Caco-2 (cell line): ENCODE results near the gene UBE3C. TPM values are rescaled to one million over a fixed set of nuclear protein-coding genes. Genes with fewer than 3 reads are reported as not detected.

Source experiments
- BruUV-seq: library from RNA; stranded (reverse); fragments of 400-500 nt; replicated peaks from 2 replicates; lab custom pipeline; 2021; lab: Mats Ljungman, UMichigan
- CTCF ChIA-PET: fragments of 300-600 bp; sonication (Branson Sonifier 250); formaldehyde crosslinking; loops from one replicate; lab custom pipeline; 2022; ENCODE audit warnings: antibody characterized with exemption; lab: Charles Lee
- POLR2A ChIA-PET: fragments of 300-600 bp; sonication (Branson Sonifier 250); formaldehyde crosslinking; loops from one replicate; lab custom pipeline; 2022; ENCODE audit warnings: antibody characterized with exemption; lab: Charles Lee
- DNase-seq, 2 experiments: peaks; one replicate each; pipeline versions ENCODE4 v3.0.0 to v3.0.0-alpha.2; 2020 to 2022
- H3K27me3 ChIP-seq: replicated peaks from 2 replicates; pipeline ENCODE4 v1.6.0; 2011; ENCODE audit warnings: low read length; ENCODE audit not compliant: control insufficient read depth, insufficient read depth
- H3K36me3 ChIP-seq: 2 replicates; pipeline ENCODE4 v1.5.1; 2011; ENCODE audit warnings: low read length; ENCODE audit not compliant: control insufficient read depth, insufficient read depth
- H3K4me1 ChIP-seq: fragments of 250-450 bp; sonication (Bioruptor Pico); 2 replicates; pipeline ENCODE4 v1.5.1; 2020; ENCODE audit warnings: mild to moderate bottlenecking
- H3K4me3 ChIP-seq: 2 replicates; pipeline ENCODE4 v1.5.1; 2011; ENCODE audit warnings: low read depth, mild to moderate bottlenecking, control low read depth, low read length
- H3K9me3 ChIP-seq: fragments of 250-450 bp; sonication (Bioruptor Pico); 2 replicates; pipeline ENCODE4 v1.5.1; 2020; ENCODE audit warnings: mild to moderate bottlenecking, moderate library complexity
- H3K27ac Mint-ChIP-seq: one replicate; pipeline ENCODE4 v1.8.0; 2022; ENCODE audit warnings: mixed read lengths; ENCODE audit not compliant: unreplicated experiment
- H3K27me3 Mint-ChIP-seq: one replicate; pipeline ENCODE4 v1.8.0; 2022; ENCODE audit warnings: mixed read lengths; ENCODE audit not compliant: insufficient read depth, unreplicated experiment
- H3K36me3 Mint-ChIP-seq: one replicate; pipeline ENCODE4 v1.8.0; 2022; ENCODE audit warnings: mild to moderate bottlenecking, mixed read lengths; ENCODE audit not compliant: insufficient read depth, unreplicated experiment
- H3K4me1 Mint-ChIP-seq: one replicate; pipeline ENCODE4 v1.8.0; 2022; ENCODE audit warnings: low read depth, mixed read lengths; ENCODE audit not compliant: unreplicated experiment
- H3K4me3 Mint-ChIP-seq: one replicate; pipeline ENCODE4 v1.8.0; 2022; ENCODE audit warnings: mild to moderate bottlenecking, moderate library complexity, mixed read lengths; ENCODE audit not compliant: unreplicated experiment
- H3K9me3 Mint-ChIP-seq: one replicate; pipeline ENCODE4 v1.8.0; 2022; ENCODE audit warnings: mixed read lengths; ENCODE audit not compliant: unreplicated experiment
- CTCF ChIP-seq, 2 experiments: fragments of 200-600 bp in 1 of 2; IDR thresholded peaks; 1 replicate in 1 of 2; 2 replicates in 1 of 2; pipeline versions ENCODE4 v1.5.1 to v1.8.0; 2011 to 2022; ENCODE audit warnings: antibody characterized with exemption in 1 of 2, control low read depth in 1 of 2, inconsistent platforms in 1 of 2, low read depth in 1 of 2, low read length in 1 of 2, mild to moderate bottlenecking in 1 of 2, moderate library complexity in 1 of 2; ENCODE audit not compliant: insufficient read depth in 1 of 2, severe bottlenecking in 1 of 2, unreplicated experiment in 1 of 2
- intact Hi-C: fragments of 100-400 bp; cut with micrococcal nuclease; formaldehyde crosslinking; loops from one replicate; pipeline ENCODE4 v1.10.0; 2022; ENCODE audit not compliant: unreplicated experiment
- total RNA-seq: library from RNA; stranded (reverse); gene quantifications from 2 replicates; pipeline ENCODE4 v1.2.3, GENCODE V29; 2022

The UBE3C gene
- total RNA-seq, 1 experiment from 2014 or later: 76.1 TPM

- H3K36me3 ChIP-seq: peaks cover 6% of the 10 kb centered on the region
- H3K9me3 Mint-ChIP-seq: no peaks in the 10 kb centered on the region
- DNase-seq: no peak
- H3K27ac Mint-ChIP-seq: peak overlapping the region; percentile 39
- H3K9me3 ChIP-seq: no peaks in the 10 kb centered on the region
- peak overlapping the region; percentile 66 for H3K4me3 ChIP-seq
- intact Hi-C loops: loop anchor here (2.0 to 5.0 kb wide), 3 partner anchors 128 to 246 kb away; partner anchors contain the start of genes LMBR1 and MNX1
- H3K4me1 ChIP-seq: peaks cover 10% of the 10 kb centered on the region
- H3K4me3 Mint-ChIP-seq: peak overlapping the region; percentile 73
- ChIA-PET CTCF (no interaction called here), POLR2A (interaction anchor here (0.5 to 0.8 kb wide), 2 partner anchors 85 to 649 kb away, joined by 6 read pairs; no protein-coding TSS in a partner anchor)
- BruUV-seq: no TSS peak
- H3K27me3 Mint-ChIP-seq: no peaks in the 10 kb centered on the region
- no peak for TF ChIP-seq CTCF (IDR thresholded peaks at IDR 0.05; ENCODE audit: insufficient read depth in 1 of 2, low read depth in 1 of 2, low read length in 1 of 2, severe bottlenecking in 1 of 2, unreplicated experiment in 1 of 2)
- H3K27me3 ChIP-seq: no peaks in the 10 kb centered on the region
- H3K36me3 Mint-ChIP-seq: peaks cover 31% of the 10 kb centered on the region
- peaks cover 31% of the 10 kb centered on the region for H3K4me1 Mint-ChIP-seq
These were observed 534 bp downstream of the UBE3C start for GRCh38 chr7:157139111-157139809.

DNA sequence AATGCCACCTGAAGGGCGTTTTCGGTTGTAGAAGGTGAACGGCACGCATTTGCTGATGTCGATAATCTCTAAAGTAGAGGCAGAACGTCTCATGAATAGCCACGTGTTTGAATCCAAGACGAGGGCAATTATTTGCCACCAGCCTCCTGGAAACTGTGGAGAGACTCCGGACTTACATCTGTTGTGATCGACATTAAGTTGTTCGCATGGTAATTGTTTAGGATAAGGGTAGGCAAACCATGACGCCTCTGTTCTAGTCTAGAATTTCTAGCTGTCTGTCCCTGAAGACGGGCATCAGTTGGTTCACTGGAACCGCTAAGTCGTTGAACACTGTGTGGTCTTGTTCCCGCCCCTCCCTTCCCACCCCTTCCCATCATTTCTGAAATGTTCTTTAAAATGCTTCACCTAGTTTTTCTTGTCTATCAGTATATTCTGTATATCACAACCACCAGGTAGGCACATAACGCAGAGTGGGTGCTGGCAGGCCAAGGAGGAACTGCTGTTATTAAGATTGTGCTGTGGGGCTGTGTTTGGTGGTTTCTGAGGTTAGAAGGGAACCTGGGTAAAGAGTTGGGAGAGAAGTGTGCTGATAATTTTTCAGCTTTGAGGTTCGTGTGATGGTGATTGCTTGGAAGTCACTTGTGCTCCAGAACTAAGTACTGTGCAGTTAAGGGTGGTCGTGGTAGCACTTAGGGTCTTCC lies 1.2 kb downstream of the UBE3C start:
- POLR2A ChIA-PET: no interaction called here
- Mint-ChIP-seq H3K9me3 (no peaks in the 10 kb centered on the region), H3K27ac (peak overlapping the region; percentile 39), H3K4me1 (peaks cover 34% of the 10 kb centered on the region), H3K36me3 (peaks cover 38% of the 10 kb centered on the region), H3K27me3 (no peaks in the 10 kb centered on the region), H3K4me3 (peak overlapping the region; percentile 73)
- no peak for DNase-seq
- intact Hi-C loops: loop anchor here (2.0 to 5.0 kb wide), 3 partner anchors 129 to 247 kb away; partner anchors contain the start of genes LMBR1 and MNX1
- Histone ChIP-seq H3K27me3 (no peaks in the 10 kb centered on the region), H3K36me3 (peaks cover 6% of the 10 kb centered on the region), H3K4me3 (peak overlapping the region; percentile 66), H3K4me1 (peaks cover 10% of the 10 kb centered on the region), H3K9me3 (no peaks in the 10 kb centered on the region)
- no TSS peak for BruUV-seq
- no peak for TF ChIP-seq CTCF (IDR thresholded peaks at IDR 0.05; ENCODE audit: insufficient read depth in 1 of 2, low read depth in 1 of 2, low read length in 1 of 2, severe bottlenecking in 1 of 2, unreplicated experiment in 1 of 2)
- CTCF ChIA-PET: no interaction called here

DNA sequence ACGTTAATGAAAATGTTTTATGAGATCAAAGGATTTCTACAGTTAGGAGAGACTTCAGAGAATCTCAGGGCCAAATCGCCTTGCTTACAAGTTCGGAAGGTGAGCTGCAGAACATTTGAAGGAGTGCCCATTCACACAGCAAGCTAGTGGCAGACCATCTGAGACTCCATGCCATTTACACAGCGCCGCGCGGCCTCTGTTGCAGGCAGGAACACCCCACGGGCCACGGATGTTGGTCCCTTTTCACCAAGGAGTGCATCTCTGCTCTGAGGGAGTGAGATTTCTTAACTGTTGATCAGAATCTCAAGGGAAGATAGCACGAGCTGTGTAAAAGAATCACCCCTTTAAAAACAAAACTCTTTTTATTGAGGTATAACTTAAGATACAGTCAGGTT lies 1.8 kb downstream of the UBE3C start:
- Histone ChIP-seq H3K4me1 (peaks cover 10% of the 10 kb centered on the region), H3K4me3 (peak overlapping the region; percentile 66), H3K36me3 (peaks cover 6% of the 10 kb centered on the region), H3K9me3 (no peaks in the 10 kb centered on the region), H3K27me3 (no peaks in the 10 kb centered on the region)
- Mint-ChIP-seq H3K9me3 (no peaks in the 10 kb centered on the region), H3K36me3 (peaks cover 43% of the 10 kb centered on the region), H3K4me1 (peaks cover 34% of the 10 kb centered on the region), H3K27ac (peak overlapping the region; percentile 39), H3K27me3 (no peaks in the 10 kb centered on the region), H3K4me3 (peak overlapping the region; percentile 73)
- POLR2A ChIA-PET: no interaction called here
- intact Hi-C loops: no loop called here
- BruUV-seq: TSS peak; percentile 47
- no peak for TF ChIP-seq CTCF (IDR thresholded peaks at IDR 0.05; ENCODE audit: insufficient read depth in 1 of 2, low read depth in 1 of 2, low read length in 1 of 2, severe bottlenecking in 1 of 2, unreplicated experiment in 1 of 2)
- DNase-seq: no peak
- CTCF ChIA-PET: no interaction called here
